Measurements from ENCODE around the gene CTAGE15.
"Not testable (repeated sequence)": the region's sequence is repeated elsewhere in the genome, so short reads cannot be mapped to it uniquely, and the experiment has no call there.

CTAGE15 gene

GRCh38 chr7:143571501-143571900 lies at the start of gene CTAGE15:
Gene CTAGE15 (plus strand): TSS chr7:143571801. CDS start chr7:143571818, 17 bp downstream.
- DNase-seq (ENCODE audit: low spot score) = not testable (repeated sequence)

GRCh38 chr7:143522309-143522916 lies 49.2 kb upstream of the CTAGE15 start:
- DNase-seq (ENCODE audit: low spot score) = not testable (repeated sequence)

- not testable (repeated sequence) for DNase-seq (ENCODE audit: low spot score)
These were observed 40.3 kb upstream of the CTAGE15 start for GRCh38 chr7:143531169-143531926.

GRCh38 chr7:143531932-143532331 lies 39.7 kb upstream of the CTAGE15 start:
- not testable (repeated sequence) for DNase-seq (ENCODE audit: low spot score)

- DNase-seq (ENCODE audit: low spot score) = not testable (repeated sequence)
These were observed 38.3 kb upstream of the CTAGE15 start for GRCh38 chr7:143533213-143533839.

- DNase-seq (ENCODE audit: low spot score) = not testable (repeated sequence)
These were observed 35.2 kb upstream of the CTAGE15 start for GRCh38 chr7:143536443-143536842.

GRCh38 chr7:143543288-143544038 lies 28.1 kb upstream of the CTAGE15 start:
- DNase-seq (ENCODE audit: low spot score) = not testable (repeated sequence)

- not testable (repeated sequence) for DNase-seq (ENCODE audit: low spot score)
These were observed 15.6 kb upstream of the CTAGE15 start for GRCh38 chr7:143555968-143556367.

- DNase-seq (ENCODE audit: low spot score) = not testable (repeated sequence)
These were observed 8.3 kb upstream of the CTAGE15 start for GRCh38 chr7:143563306-143563705.

GRCh38 chr7:143566001-143566400 lies 5.6 kb upstream of the CTAGE15 start:
- DNase-seq (ENCODE audit: low spot score) = not testable (repeated sequence)

- not testable (repeated sequence) for DNase-seq (ENCODE audit: low spot score)
These were observed 16.6 kb downstream of the CTAGE15 start for GRCh38 chr7:143588183-143588582.

GRCh38 chr7:143589897-143590296 lies 18.3 kb downstream of the CTAGE15 start:
- not testable (repeated sequence) for DNase-seq (ENCODE audit: low spot score)

GRCh38 chr7:143598086-143598485 lies 26.5 kb downstream of the CTAGE15 start:
- not testable (repeated sequence) for DNase-seq (ENCODE audit: low spot score)

GRCh38 chr7:143603549-143603948 lies 31.9 kb downstream of the CTAGE15 start:
- not testable (repeated sequence) for DNase-seq (ENCODE audit: low spot score)

GRCh38 chr7:143606088-143606487 lies 34.5 kb downstream of the CTAGE15 start:
- not testable (repeated sequence) for DNase-seq (ENCODE audit: low spot score)

- not testable (repeated sequence) for DNase-seq (ENCODE audit: low spot score)
These were observed 43.9 kb downstream of the CTAGE15 start for GRCh38 chr7:143615545-143615944.

- not testable (repeated sequence) for DNase-seq (ENCODE audit: low spot score)
These were observed 45.6 kb downstream of the CTAGE15 start for GRCh38 chr7:143617204-143617603.

- not testable (repeated sequence) for DNase-seq (ENCODE audit: low spot score)
These were observed 48.5 kb downstream of the CTAGE15 start for GRCh38 chr7:143620058-143620457.

GRCh38 chr7:143620646-143621045 lies 49.0 kb downstream of the CTAGE15 start, which contains the start of gene TCAF2:
Gene TCAF2 (plus strand): TSS chr7:143620974.
- peak; percentile 61 for DNase-seq (ENCODE audit: low spot score)

- not testable (repeated sequence) for DNase-seq (ENCODE audit: low spot score)
These were observed 49.6 kb downstream of the CTAGE15 start for GRCh38 chr7:143621175-143621574.

- DNase-seq (ENCODE audit: low spot score) = not testable (repeated sequence)
These were observed 50.5 kb downstream of the CTAGE15 start for GRCh38 chr7:143622130-143622529.

Measured in CD4-positive, alpha-beta T cell treated with Interleukin-2 at 100 ng/mL for 4 hours (primary cell).